Pancreas (tissue), 10 donors: ENCODE results near the gene MAN1A2. TPM values are rescaled to one million over a fixed set of nuclear protein-coding genes. Genes with fewer than 3 reads are reported as not detected.

Experiments
- ATAC-seq, 4 donors: fragments of 200-7000 bp; cut with Tn5 transposase; one replicate each; pipeline versions ENCODE4 v1.8.0 to v1.9.1; 2020; ENCODE audit warnings: mild to moderate bottlenecking in 4 of 4, moderate library complexity in 4 of 4
- DNase-seq, 6 donors: peaks; one replicate each; pipeline ENCODE4 v3.0.0-alpha.2; 2020
- FAIRE-seq: peaks from 2 replicates; lab custom pipeline; 2012; peaks lifted over from hg19 to GRCh38; lab: Jason Lieb, UNC
- H3K27ac ChIP-seq, 4 donors: fragments of 200-600 bp; sonication (generic); 1 replicate in 3 of 4; 2 replicates in 1 of 4; pipeline versions ENCODE4 v1.5.0 to v1.8.0; 2020
- H3K27me3 ChIP-seq, 4 donors: fragments of 200-600 bp; one replicate each; pipeline ENCODE4 v1.8.0; 2021
- H3K36me3 ChIP-seq, 3 donors: fragments of 200-600 bp; sonication (generic) in 1 of 3; one replicate each; pipeline versions ENCODE4 v1.5.0 to v1.8.0; 2020 to 2021
- H3K4me1 ChIP-seq, 3 donors: fragments of 200-600 bp; one replicate each; pipeline ENCODE4 v1.8.0; 2021
- H3K4me3 ChIP-seq, 4 donors: fragments of 200-600 bp; sonication (generic) in 2 of 4; one replicate each; pipeline versions ENCODE4 v1.5.0 to v1.8.0; 2020 to 2021
- H3K9me3 ChIP-seq, 4 donors: fragments of 200-600 bp; one replicate each; pipeline ENCODE4 v1.8.0; 2021
- WGBS, 2 donors: extraction: QIAGEN DNeasy Blood & Tissue Kit; methylation state at CpG; one replicate each; pipeline ENCODE4 v1.1.7; 2013; 5-methylcytosine and 5-hydroxymethylcytosine counted together
- intact Hi-C, 3 donors: fragments of 100-400 bp; cut with DNase I; formaldehyde crosslinking; loops; one replicate each; pipeline versions ENCODE4 v1.11.1 to v1.14.2; 2022
- polyA plus RNA-seq, 2 donors: library from polyadenylated mRNA; stranded (reverse); fragments of 200-250 nt; gene quantifications; one replicate each; pipeline ENCODE4 v1.2.3, GENCODE V29; 2013
- total RNA-seq, 6 donors: library from RNA; stranded (reverse); fragmentation: NEBNext Ultra II Directional in 4 of 6; extraction: Animal tissue kit (Norgen Biotek cat#: 25700) in 4 of 6; gene quantifications; one replicate each; pipeline versions ENCODE4 v1.2.1 to v1.2.4, GENCODE V29; 2021 to 2023
- TF ChIP-seq, protein P1 (sequence below), 4 donors: fragments of 200-600 bp; sonication (generic) in 3 of 4; IDR thresholded peaks; one replicate each; pipeline versions ENCODE4 v1.5.0 to v1.8.0; 2021; ENCODE audit warnings: antibody characterized with exemption in 4 of 4
- donor health status: healthy with polysubstance abuse.
- donor health status: DM: no; HTN: no; CAD: no; lungs with moderate emphysema.
- donor health status: DM: no; HTN: no; CAD: no.
- donor health status: control.
- donor health status: control.
- donor health status: Bipolar disorder and iron deficiency.
- donor health status: DM: yes; HTN: yes; CAD: no.
- donor health status: DM: no; HTN: no; CAD: no.
- donor health status: DM: no; HTN: no; CAD: no.
- donor health status: DM: yes; HTN: yes; CAD: no.

Gene MAN1A2
- total and polyA plus RNA-seq, 8 donors = 6.0 to 50.7 (median 44.0) TPM

DNA sequence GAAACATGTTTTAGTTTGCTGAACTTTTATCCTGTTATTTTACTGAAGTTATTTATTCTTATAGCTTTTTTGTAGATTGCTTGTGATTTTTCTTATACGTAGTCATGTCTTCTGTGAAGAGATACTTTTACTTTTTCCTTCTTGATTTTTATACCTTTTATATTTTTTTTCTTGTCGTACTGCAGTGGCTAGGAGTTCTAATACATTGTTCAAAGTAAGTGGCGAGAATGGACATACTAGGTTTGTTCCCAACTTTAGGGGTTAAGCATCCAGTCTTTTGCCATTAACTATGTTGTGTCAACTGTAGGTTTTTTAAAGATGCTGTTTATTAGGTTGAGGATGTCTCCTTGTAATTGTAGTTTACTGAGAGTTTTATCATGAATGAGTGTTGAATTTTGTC is 36.3 kb downstream of the MAN1A2 start:
- FAIRE-seq (no peak), ATAC-seq (no peak)
- WGBS, 2 donors = 96 to 99% methylated on average over 3 of the region's 3 CpGs

DNA sequence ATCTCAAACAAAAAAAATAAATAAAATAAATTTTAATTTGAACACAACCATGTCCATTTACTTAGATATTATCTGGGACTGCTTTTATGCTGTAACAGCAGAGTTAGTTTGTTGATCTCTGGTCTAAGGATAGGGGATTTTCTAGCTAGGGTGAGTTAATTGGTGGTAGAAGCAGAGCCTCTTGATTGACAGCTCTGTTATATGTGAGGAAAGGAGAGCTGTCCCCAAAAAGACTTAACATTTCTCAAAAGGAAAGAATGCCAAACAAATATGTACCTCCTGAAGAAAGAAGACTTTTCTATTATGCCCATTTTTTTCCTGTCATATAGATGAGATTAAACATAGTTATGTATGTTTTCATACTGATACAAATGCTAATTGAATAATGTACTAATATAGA is 37.8 kb downstream of the MAN1A2 start:
- FAIRE-seq = no peak
- H3K4me1 ChIP-seq = peaks cover 0 to 11% (median under 1%) of the 10 kb centered on the region in 3 donors

More for the DNA sequence above, 36.3 kb downstream of the MAN1A2 start:
- DNase-seq = no peak
- TF ChIP-seq, protein P1, sequence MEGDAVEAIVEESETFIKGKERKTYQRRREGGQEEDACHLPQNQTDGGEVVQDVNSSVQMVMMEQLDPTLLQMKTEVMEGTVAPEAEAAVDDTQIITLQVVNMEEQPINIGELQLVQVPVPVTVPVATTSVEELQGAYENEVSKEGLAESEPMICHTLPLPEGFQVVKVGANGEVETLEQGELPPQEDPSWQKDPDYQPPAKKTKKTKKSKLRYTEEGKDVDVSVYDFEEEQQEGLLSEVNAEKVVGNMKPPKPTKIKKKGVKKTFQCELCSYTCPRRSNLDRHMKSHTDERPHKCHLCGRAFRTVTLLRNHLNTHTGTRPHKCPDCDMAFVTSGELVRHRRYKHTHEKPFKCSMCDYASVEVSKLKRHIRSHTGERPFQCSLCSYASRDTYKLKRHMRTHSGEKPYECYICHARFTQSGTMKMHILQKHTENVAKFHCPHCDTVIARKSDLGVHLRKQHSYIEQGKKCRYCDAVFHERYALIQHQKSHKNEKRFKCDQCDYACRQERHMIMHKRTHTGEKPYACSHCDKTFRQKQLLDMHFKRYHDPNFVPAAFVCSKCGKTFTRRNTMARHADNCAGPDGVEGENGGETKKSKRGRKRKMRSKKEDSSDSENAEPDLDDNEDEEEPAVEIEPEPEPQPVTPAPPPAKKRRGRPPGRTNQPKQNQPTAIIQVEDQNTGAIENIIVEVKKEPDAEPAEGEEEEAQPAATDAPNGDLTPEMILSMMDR (IDR thresholded peaks at IDR 0.05) = no peak
- peaks cover 0 to 4% (median 0%) of the 10 kb centered on the region in 4 donors for H3K9me3 ChIP-seq
- peaks cover 0 to 6% (median 4%) of the 10 kb centered on the region in 3 donors for H3K4me1 ChIP-seq
- H3K36me3 ChIP-seq = peaks cover 0 to 6% (median 3%) of the 10 kb centered on the region in 3 donors
- H3K27ac ChIP-seq = no peak overlapping the region
- intact Hi-C loops = no loop called here
- H3K4me3 ChIP-seq = no peak overlapping the region
- H3K27me3 ChIP-seq = no peaks in the 10 kb centered on the region

DNA sequence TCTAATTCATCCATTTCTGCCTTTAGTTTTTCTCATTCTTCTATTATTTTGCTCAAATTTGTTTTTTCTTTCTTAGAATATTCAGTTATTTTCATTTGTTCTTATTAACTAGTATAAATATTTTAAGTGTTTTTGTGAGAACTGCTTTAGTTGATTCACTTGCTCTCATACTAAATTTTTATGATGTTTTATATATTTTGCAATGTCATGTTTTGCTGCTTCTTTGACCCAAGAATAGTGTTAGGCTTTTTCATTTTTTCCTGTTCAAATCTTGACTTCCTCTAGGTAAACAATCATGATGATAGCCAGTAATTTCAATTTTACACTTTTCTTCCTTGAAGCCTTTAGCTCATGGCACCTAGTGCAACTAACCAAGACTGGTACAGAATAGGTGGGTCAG is 45.2 kb downstream of the MAN1A2 start:
- TF ChIP-seq, protein P1 (IDR thresholded peaks at IDR 0.05) = no peak
- no peaks in the 10 kb centered on the region for H3K9me3 ChIP-seq
- ATAC-seq (peak in 1 of 4 donors; percentile 43), FAIRE-seq (no peak), DNase-seq (no peak)
- H3K4me1 ChIP-seq = peaks cover 0 to 19% (median 15%) of the 10 kb centered on the region in 3 donors
- no peak overlapping the region for H3K27ac ChIP-seq
- no peak overlapping the region for H3K4me3 ChIP-seq
- no peaks in the 10 kb centered on the region for H3K27me3 ChIP-seq
- no peaks in the 10 kb centered on the region for H3K36me3 ChIP-seq
- intact Hi-C loops = no loop called here

More for the DNA sequence above, 37.8 kb downstream of the MAN1A2 start:
- Histone ChIP-seq H3K4me3 (no peak overlapping the region), H3K27ac (no peak overlapping the region), H3K36me3 (peaks cover 0 to 6% (median 3%) of the 10 kb centered on the region in 3 donors), H3K27me3 (no peaks in the 10 kb centered on the region), H3K9me3 (peaks cover 0 to 4% (median 0%) of the 10 kb centered on the region in 4 donors)
- intact Hi-C loops = no loop called here
- TF ChIP-seq, protein P1 (IDR thresholded peaks at IDR 0.05) = no peak
- ATAC-seq = no peak
- no peak for DNase-seq

DNA sequence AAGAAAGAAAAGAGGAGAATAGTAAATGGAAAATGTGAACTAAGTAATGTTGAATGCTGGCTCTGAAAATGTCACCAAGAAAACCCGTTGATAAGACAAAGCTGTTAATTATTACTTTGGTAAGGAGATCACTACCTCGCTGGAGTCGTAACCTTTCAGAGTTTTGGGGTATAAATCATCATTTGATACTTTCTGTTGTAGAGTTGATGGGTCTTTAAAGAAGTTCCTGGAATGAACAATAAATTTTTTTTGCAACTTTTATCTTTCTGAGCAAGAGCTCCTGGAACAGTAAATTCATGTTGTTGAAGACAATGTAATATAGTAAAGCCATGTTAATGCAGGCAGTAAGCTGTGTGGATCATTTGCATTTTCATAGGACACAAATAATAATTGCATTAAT is 46.2 kb downstream of the MAN1A2 start:
- H3K36me3 ChIP-seq = no peaks in the 10 kb centered on the region
- DNase-seq (no peak), FAIRE-seq (no peak), ATAC-seq (peak in 1 of 4 donors; percentile 69)
- H3K27me3 ChIP-seq = no peaks in the 10 kb centered on the region
- no peaks in the 10 kb centered on the region for H3K9me3 ChIP-seq
- 21 to 22% methylated on average over 3 of the region's 3 CpGs for WGBS, 2 donors
- intact Hi-C loops = no loop called here
- H3K27ac ChIP-seq = no peak overlapping the region
- H3K4me1 ChIP-seq = peaks cover 0 to 19% (median 15%) of the 10 kb centered on the region in 3 donors
- TF ChIP-seq, protein P1 (IDR thresholded peaks at IDR 0.05) = no peak
- no peak overlapping the region for H3K4me3 ChIP-seq

DNA sequence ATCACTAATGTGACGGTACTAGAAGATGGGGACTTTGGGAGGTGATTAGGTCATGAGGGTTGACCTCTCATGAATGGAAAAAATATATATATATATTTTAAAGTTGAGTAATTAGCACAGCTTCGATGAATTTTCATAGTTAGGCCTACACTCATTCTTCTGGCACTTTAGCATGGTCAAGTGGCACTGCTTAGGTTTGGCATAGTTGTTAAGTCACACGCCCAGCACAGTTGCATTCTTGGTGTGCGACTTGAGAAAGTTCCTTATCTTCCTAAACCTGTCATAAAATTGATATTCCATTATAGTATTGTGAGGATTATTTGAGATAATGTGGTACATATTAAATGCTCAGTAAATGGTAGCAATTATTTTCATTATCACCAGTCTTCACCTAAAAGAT is 47.7 kb downstream of the MAN1A2 start:
- H3K27me3 ChIP-seq = no peaks in the 10 kb centered on the region
- FAIRE-seq = no peak

More for the DNA sequence above, 47.7 kb downstream of the MAN1A2 start:
- H3K9me3 ChIP-seq = no peaks in the 10 kb centered on the region
- H3K36me3 ChIP-seq = no peaks in the 10 kb centered on the region
- ATAC-seq (no peak), DNase-seq (no peak)
- H3K27ac ChIP-seq = no peak overlapping the region
- H3K4me1 ChIP-seq = peaks cover 0 to 15% (median 14%) of the 10 kb centered on the region in 3 donors
- no peak overlapping the region for H3K4me3 ChIP-seq
- TF ChIP-seq, protein P1 (IDR thresholded peaks at IDR 0.05) = no peak
- 94 to 95% methylated on average over 4 of the region's 4 CpGs for WGBS, 2 donors
- intact Hi-C loops = no loop called here
